Measurements from ENCODE around the gene TEAD1.

TEAD1 gene

DNA sequence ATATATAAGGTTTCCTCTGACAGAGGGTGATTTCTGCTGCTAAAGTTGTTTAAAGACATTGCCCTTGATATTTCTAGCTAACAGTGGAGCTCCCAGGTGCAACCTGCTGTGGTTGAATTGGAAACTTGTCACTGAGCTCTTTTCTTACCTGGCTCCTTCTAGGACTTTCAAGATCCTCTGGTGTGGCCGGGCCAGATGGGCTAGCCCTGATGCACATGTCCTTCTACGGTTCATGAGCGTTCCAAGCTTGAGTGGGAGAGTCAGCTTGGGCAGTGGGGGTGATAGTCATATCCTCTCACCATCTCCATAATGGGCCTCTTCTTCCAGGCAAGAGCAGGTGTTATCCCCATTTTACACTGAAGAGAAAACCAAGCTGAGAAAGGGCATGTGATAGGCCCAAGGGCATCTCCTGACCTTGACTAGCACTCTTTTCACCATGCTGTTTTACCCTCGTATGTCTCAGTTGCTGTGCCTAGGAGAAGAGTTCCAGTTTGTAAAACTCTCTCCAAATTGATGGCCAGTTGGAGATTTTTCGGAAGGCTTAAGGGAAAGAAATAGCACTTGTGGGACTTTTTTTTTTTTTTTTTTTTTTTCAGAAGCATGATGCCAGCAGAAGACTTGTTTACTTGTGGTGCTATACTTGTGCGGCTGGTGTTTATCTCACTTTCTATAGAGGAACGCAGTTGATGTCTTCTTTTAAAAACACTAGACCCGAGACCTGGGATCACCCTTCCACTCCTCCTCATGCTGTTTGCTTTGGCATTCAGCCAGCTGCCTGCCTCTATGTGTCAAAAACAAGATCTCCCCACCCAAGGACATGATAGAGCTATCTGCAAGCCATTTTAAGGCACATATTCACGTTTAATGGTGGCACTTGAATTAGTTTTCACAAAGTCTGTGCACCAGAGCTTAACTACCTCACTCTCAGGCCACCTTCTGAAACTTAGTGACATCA, 32.6 kb downstream of the TEAD1 start:
- no peak for DNase-seq (ENCODE audit: low read depth in 2 of 2, low spot score in 1 of 2)

DNA sequence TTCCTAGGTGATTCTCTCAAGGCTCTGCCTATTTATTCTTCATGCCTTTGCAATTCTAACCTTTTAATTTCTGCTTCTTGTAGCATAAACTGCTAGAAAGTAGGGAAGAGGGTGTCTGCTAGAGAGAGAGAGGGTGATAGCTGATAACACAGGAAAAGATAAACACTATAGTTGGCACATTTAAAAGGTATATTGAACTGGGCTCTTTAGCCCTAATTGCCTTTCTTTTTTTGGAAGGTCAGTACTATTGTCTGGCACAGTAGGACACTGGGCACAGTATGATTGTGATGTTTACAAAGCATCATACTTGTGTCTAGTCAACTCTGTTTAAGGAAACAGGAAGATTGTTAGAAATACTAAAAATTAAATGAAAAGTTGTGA, 33.3 kb downstream of the TEAD1 start:
- no peak for DNase-seq (ENCODE audit: low read depth in 2 of 2, low spot score in 1 of 2)

DNA sequence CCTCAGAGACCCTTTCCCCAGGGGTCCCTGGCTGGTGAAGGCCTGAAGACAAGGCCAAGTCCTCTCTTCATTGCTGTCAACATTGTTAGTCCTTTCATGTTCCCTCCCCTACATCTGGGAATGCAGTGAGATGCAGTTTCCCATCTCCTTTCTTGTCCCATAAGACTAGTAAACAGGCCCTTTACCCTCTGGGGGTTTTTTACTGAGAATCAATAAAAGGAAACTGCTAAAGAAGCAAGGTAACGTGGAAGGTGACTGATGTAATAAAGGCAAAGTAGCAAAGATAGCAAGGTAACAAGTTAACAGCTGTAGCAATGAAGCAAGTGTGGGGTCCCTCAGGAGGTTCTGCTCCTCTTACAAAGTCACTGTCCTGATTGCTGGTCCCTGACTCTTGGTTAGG, 37.3 kb downstream of the TEAD1 start:
- DNase-seq (ENCODE audit: low read depth in 2 of 2, low spot score in 1 of 2): no peak

DNA sequence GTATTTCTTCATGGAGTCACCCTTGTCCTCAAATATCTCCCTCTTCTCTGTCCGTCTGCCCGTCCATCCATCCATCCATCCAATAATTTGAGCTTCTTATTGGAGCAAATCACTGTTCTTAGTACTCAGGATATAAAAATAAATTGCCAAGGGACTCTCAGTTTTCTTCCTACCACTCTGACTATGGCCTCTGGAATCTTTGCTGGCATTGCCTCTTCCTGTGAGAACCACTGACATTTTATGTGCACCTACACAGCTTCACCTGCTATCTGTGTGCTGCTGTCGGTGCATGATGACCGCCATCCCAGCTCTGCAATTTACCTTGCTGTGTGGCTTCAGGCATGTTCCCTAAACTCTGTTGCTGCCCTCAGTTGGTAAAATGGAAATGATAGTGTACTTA, 37.9 kb downstream of the TEAD1 start:
- no peak for DNase-seq (ENCODE audit: low read depth in 2 of 2, low spot score in 1 of 2)

DNA sequence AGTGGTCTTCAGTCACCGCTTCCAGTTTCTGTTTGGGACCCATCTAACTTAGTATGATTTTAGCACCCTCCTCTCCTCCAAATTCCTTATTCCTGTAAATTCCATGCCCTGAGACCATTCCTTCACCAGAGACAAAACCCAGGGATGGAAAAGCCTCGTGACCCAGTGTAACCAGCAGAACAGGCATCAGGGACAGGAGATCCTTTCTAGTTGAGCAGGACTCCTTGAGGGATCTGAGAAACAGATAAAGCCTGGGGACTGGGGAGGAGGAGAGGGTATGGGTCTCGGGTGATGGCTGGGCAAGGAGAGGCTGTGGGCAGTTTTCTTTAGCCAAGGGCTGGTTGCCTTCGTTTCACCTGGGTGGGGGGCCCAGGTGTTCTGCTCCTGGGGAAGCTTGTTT, 40.9 kb downstream of the TEAD1 start:
- DNase-seq (ENCODE audit: low read depth in 2 of 2, low spot score in 1 of 2): no peak

DNA sequence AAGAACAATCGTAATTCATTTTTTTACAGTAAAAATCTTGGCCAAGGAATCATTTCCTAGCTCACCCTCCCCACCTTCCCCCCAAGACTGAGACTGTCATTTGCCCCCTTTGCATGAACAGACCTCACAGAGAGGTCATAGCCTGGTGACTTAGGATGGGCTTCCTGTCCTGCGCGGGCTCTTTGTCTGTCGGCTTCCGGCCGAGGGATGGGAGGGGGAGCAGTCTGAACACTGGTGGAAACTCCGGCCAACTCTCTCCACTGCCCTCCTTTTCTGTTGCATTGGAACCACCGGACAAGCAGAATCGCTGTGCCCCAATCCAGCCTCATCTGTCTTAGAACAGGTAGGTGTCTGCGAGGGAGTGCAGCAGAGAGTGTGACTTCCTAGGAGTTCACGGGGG, 41.7 kb downstream of the TEAD1 start:
- DNase-seq (ENCODE audit: low read depth in 2 of 2, low spot score in 1 of 2): no peak

DNA sequence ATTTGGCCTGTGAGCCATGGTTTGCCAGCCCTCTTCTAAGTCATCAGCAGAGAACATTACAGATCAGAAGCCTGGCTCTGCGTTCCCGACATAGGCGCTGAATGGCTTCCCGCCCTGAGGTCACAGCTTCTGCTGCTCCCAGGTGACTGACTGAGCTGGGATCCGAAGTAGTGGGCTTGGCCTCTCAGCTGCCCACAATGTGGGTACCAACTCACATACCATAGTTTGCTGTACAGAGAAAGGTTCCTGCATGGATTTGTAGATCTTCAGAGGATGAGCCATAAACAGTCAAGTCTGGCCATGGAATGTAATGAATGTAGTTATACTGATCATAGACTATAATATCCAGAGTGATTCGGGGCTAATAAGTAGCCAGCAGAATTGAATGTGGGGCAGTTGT, 42.6 kb downstream of the TEAD1 start:
- DNase-seq (ENCODE audit: low read depth in 2 of 2, low spot score in 1 of 2): no peak

DNA sequence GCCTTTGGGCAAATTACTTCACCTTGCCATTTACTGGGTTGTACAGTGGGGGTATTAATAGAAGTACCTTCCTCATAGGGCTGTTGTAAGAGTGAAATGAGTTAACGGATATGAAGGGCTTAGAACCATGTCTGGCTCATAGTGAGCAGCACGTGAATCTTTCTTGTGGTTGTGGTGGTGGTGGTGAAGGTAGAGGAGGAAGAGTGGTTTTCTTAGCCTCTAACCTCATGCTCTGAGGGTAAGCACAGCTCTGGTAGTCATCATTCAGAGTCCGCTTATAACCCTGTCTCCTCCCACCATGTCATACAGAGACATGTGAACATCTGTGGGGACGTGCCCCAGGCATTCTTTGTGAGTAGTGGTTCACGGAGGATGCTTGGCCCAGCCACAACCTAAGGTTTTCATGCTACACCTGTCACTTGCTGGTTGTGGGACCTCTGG, 43.6 kb downstream of the TEAD1 start:
- no peak for DNase-seq (ENCODE audit: low read depth in 2 of 2, low spot score in 1 of 2)

DNA sequence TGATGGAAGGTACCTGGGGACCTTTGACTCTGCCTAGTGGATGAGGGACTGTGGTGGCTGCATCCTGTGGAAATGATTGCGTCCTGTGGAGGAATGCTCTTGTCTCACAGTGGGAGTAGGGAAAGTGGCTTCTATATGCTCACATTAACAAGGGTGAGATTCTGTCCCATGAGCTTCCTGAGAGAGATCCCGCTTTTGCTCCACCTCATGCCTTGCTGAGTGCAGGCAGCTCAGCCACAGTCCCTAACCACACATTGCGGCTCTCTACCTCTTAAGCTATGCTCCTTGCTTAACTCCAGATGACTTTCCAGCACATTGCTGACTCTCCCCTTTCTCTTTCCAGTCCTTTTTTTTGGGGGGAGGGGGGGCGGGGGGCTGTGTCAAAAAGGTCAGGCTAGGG, 45.0 kb downstream of the TEAD1 start:
- DNase-seq (ENCODE audit: low read depth in 2 of 2, low spot score in 1 of 2): no peak

DNA sequence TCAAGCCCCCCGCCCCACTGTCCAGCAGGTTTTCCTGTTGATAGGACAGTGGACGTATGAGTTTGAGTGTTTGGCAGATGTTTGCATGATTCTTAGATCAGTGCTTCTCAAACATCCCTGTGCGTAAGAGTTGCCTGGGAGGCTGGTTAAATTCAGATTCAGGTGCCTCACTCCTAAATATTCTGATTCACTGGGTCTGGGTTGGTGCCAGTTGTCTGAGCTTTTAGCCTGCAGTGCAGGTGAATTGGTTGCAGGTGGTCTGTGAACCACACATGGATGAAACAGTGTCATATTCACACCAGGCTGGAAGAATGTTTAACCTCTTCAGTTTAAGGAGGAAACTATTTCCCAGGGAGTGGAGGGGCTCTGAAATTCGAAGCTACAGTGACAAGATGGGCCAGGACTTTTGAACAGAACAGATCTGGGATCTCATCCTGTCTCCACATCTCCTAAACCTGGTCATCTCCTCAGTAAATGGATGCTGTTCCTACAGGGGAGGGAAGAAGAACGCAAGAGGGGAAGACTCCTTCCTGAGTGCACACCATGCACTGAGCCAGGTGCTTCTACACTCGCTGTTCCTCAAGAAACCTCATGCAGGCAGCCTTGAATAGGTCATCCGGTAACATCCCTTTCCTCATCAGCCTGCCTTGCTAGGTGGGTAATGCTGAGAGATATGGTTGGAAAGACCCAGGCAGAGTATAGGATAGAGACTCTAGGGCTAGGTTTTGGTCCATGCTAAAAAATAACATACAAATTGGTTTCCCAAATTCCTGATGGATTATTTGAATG, 47.8 kb downstream of the TEAD1 start:
- no peak for DNase-seq (ENCODE audit: low read depth in 2 of 2, low spot score in 1 of 2)

DNA sequence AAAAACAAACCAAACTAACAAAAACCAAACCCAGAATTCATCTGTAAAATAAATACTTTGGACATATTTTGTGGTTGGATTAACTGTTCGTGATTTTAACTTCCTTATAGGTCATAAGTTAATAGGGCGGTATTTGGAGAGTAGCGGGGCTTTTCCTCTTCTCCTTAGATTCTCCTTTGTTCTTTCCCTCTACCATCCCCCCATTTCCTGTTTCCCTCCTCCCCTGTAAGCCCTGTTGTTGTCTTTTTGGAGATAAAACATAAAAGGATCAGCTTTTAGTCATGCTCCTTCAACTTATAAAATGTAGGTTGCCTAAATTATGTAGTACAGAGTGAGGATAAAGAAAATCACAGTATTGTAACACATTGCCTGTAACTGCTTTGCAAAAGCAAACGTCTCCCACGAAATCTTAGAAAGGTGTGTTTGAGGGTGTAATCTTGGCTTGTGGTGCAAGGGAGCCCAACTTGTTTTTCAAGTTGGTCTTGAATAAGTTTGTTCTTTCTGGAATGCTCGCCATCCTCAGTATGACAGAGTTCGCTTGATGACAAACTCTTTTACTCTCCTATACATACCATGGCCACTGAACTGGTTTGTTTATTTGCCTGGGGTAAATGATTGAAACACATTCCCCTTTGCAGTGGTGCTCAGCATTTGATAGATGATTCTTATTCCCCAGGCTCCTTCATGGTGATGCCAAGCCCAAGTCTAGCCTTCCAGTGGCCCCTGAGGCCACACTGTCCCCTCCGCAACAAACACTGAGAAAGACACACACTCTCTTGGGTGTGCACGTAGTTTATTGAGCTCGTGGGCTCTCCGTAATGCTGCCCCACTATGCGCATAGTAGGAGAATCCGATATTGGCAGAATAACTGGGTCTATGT, 49.4 kb downstream of the TEAD1 start:
- DNase-seq (ENCODE audit: low read depth in 2 of 2, low spot score in 1 of 2): no peak

DNA sequence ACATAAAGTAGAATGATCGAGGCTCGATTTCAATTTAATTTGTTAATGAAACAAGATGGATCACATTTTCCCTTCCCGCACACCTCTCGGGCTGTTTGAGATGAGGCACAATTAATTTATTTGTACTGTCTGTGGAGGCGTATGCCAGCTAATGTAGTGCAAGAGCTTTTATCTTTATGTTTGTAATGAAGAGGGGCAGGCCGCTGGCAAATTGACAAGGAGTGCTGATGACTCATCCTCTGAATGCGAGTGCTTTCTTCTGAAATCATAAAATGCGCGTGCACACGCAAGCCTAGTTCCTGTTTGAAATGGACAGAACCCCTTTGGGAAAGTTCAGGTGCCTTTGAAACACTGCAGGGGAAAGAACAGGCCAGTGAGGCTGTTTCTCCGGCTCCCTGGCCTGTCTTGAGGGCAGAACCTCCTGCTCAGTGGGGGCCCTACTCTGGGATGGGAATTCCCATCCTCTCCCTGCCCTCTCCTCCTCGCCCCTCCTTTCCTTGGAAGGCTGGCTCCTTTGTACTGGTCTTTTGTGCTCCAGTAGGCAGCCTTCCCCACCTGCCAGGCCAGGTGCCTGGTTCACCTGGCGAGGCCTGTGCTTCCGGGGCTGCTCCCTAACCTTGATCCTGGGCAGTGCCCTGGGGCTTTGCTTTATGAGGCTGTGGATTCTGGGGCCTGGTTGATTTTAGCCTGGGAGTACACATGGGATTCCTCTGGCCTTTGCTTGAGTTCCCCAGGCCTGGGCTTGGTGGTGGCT, 50.3 kb downstream of the TEAD1 start:
- no peak for DNase-seq (ENCODE audit: low read depth in 2 of 2, low spot score in 1 of 2)

DNA sequence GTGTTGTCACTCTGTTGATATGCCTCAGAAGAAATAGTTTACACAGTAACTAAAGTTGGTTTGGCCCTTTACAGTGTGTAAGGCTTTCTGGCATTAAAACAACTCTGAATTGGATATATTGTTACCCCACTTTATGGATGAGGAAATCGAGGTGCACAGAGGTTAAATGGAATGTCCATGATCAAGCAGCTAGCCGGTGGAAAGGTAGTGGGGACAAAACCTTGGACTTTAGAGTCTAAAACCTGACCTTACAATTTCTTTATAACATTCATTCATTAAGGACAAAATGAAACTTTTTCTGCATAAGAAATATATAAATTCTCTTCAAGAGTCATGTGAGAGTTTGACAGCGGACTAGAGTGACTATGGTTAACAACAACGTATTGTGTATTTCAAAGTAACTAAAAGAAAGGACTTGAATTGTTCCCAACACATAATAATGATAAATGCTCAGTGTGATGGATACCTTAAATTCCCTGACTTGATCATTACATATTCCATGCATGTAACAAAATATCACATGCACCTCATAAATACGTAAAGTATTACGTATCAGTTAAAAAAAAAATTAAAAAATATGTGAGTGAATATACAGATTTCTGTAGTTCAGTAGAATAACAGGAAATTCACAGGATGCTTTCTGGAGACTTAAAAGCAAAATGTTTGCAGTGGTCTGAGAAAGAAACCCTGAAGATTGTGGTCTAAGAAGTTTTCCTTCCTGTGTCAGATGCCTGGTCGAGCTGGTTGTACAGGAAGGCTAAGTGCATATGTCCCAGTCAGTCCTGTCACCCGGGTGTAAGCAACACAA, 51.0 kb downstream of the TEAD1 start:
- DNase-seq (ENCODE audit: low read depth in 2 of 2, low spot score in 1 of 2): no peak

DNA sequence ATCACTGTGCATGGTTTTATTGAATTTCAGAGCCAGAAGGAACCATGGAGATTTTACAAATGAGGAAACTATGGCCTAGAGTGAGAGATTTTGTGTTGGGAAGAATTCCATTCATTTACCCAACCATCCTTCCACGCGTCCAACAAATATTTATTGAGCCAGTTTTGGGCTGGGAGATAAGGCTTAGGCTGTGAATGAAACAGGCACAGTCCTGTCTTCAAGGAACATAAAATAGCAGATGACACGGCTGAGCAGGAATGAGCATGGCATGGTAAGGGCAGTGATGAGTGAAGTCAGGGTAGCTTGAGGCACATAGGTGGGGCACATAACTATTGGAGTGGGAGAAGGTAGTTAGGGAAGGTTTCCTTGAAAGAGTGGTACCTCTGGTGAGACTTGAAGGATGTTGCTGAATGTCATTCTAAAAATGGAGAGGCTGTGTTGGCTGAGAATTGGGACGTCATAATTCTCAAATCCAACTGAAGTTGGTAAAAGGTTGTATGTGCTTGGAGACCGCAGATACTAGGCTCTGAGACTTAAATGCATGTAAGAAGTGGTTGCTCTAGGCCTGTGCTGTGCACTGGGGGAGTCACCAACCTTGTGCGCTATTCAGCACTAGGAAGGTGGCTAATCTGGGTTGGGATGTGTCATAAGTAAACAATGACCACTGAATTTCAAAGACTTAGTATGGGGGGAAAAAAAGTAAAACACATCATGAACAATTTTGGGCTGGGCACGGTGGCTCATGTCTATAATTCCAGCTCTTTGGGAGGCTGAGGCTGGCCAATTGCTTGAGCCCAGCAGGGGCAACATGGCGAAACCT, 51.9 kb downstream of the TEAD1 start:
- no peak for DNase-seq (ENCODE audit: low read depth in 2 of 2, low spot score in 1 of 2)

DNA sequence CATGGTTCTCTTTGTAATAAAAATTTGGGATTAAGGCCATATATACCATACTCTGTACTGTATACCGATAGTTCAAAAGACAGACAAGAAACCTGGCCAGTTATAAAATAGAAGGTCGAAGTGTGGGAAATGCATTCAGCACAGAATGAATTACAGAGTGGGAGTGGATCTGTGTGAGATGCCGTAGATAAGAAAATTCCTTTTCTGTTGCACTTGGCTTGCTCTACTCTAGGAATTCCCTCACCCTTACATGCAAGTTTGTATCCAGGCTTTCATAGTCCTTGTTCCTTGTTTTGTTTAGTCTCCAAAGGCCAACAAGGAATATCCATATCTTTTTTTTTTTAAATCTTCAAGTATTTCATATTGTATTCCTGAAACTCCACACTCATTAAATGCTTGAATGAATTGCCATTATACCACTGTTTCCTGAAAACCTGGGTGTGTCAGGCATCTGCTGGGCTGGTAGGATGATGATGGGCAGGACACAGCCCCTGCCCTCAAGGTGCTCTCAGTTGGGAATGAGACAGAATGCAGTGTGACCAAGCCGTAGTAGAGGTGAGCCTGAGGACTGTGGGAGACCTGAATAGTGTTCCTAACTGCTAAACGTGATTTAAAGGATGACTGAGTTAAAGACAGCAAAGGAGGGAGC, 53.5 kb downstream of the TEAD1 start:
- DNase-seq (ENCODE audit: low read depth in 2 of 2, low spot score in 1 of 2): no peak

DNA sequence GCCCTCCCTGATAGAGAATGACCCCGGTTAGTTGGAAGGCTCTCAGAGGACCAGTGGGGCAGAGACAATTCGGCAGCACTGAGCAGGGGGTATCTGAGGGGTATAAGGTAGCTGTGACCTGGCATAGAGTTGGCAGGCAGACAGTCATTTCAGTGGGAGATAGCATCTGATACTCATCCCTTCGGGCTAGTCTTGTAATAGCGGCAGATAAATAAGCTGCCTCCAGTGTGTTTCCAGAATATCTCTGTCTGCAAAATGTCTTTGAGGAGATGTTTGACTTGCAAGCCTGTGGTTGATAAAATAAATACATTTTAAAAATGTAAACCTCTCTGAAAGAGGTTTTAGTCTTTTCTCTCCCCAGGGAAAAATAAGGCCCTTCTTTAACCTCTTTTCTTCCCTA, 54.2 kb downstream of the TEAD1 start:
- DNase-seq (ENCODE audit: low read depth in 2 of 2, low spot score in 1 of 2): no peak

DNA sequence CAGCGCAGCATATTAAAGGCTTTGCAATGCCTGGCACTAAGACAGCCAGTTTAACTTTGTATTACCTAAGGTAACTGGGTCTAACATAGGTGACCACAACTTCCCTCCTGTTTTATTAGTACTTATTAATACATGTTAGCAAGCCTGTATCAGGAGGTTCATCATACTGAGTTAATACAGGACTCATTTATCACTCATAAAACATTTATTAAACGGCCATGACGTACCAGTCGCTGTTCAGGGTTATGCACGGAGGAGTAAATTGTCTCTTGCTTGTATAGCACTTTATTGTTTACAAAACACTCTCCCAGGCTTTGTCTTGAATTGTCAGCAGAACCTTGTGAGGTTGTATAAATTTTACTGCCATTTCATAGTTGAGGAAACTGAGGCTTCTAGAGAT, 55.7 kb downstream of the TEAD1 start:
- no peak for DNase-seq (ENCODE audit: low read depth in 2 of 2, low spot score in 1 of 2)

DNA sequence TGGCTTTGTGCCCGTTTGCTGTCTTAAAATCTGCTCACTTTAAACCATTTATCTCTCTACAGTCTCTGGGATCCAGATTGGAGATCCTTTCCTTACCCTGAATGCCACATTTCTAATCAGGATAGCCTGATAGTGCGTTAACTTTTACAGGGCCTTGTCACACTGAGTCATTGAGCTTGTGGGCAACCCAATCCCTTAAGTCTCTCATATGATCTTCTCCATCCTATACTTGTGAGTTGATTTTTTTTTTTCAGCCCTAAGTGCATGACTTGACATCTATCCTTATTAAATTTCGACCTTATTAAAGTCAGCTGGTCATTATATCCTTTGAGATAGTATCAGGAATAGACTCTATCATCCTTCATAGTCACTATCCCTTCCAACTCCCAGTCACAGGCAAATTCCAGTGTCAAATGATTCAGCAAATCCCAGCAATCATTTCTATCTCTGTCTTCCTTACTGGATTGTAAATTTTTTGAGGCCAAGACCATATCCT, 57.7 kb downstream of the TEAD1 start:
- DNase-seq (ENCODE audit: low read depth in 2 of 2, low spot score in 1 of 2): no peak
